ENCODE results near the gene POLD4. TPM values are rescaled to one million over a fixed set of nuclear protein-coding genes. Genes with fewer than 3 reads are reported as not detected.

The POLD4 gene
- total and polyA plus RNA-seq, 2 donors (not counting 3 experiments of a cell fraction or from before 2014, with no cell fraction given), result 50.1 to 204 TPM

GRCh38 chr11:67400251-67400941 is 47.0 kb upstream of the POLD4 start:
- no TSS peak for BruUV-seq (replicated peaks)
- Histone ChIP-seq H3K4me3 (replicated peaks in 1 of 3; ENCODE audit: insufficient read depth in 1 of 3, low read depth in 1 of 3, low read length in 3 of 3) (peak overlapping the region; percentile 79 to 89 (median 89)), H3K79me2 (ENCODE audit: control insufficient read depth, insufficient read depth, low read length) (peaks cover 19% of the 10 kb centered on the region), H3K4me1 (ENCODE audit: control insufficient read depth, extremely low read depth, insufficient read depth, low read length) (peaks cover 19% of the 10 kb centered on the region), H3K9ac (replicated peaks; ENCODE audit: extremely low read depth, insufficient read depth, low read length) (peak overlapping the region; percentile 89), H4K20me1 (replicated peaks; ENCODE audit: control insufficient read depth, extremely low read depth, insufficient read depth, low read length) (no peaks in the 10 kb centered on the region), H2AFZ (ENCODE audit: low read depth, low read length) (no peak overlapping the region), H3K27me3 (ENCODE audit: control insufficient read depth in 2 of 2, insufficient read depth in 2 of 2, low read length in 2 of 2) (no peaks in the 10 kb centered on the region), H3K9me3 (replicated peaks; ENCODE audit: control insufficient read depth, insufficient read depth, low read length) (no peaks in the 10 kb centered on the region), H3K27ac (ENCODE audit: insufficient read depth, low read depth, low read length) (no peak overlapping the region), H3K9me1 (replicated peaks; ENCODE audit: control insufficient read depth, extremely low read depth, insufficient read depth, low read length) (no peaks in the 10 kb centered on the region), H3K4me2 (ENCODE audit: insufficient read depth, low read length) (peak overlapping the region; percentile 73), H3K36me3 (ENCODE audit: control insufficient read depth in 2 of 2, extremely low read depth in 1 of 2, insufficient read depth in 2 of 2, low read length in 2 of 2) (peaks cover 6 to 25% of the 10 kb centered on the region in 2 experiments)
- TF ChIP-seq POLR2A (IDR thresholded peaks at IDR 0.05; ENCODE audit: low read depth, low read length) (no peak), FOS (IDR thresholded peaks at IDR 0.05; ENCODE audit: borderline replicate concordance, insufficient read depth, low read length) (no peak), POLR2AphosphoS5 (IDR thresholded peaks at IDR 0.05; ENCODE audit: insufficient read depth, low read depth, low read length) (no peak), MAX (IDR thresholded peaks at IDR 0.05; ENCODE audit: insufficient read depth, insufficient read length) (no peak), MYC (IDR thresholded peaks at IDR 0.05; ENCODE audit: low read depth, low read length) (no peak), EZH2 (IDR thresholded peaks at IDR 0.05; ENCODE audit: borderline replicate concordance, low read depth, low read length, severe bottlenecking) (no peak), GATA2 (IDR thresholded peaks at IDR 0.05; ENCODE audit: insufficient read depth, insufficient read length, low read depth, low read length) (no peak), JUN (IDR thresholded peaks at IDR 0.05; ENCODE audit: borderline replicate concordance, insufficient read depth, insufficient read length, low read depth) (no peak)
- TF ChIP-seq, protein P1, sequence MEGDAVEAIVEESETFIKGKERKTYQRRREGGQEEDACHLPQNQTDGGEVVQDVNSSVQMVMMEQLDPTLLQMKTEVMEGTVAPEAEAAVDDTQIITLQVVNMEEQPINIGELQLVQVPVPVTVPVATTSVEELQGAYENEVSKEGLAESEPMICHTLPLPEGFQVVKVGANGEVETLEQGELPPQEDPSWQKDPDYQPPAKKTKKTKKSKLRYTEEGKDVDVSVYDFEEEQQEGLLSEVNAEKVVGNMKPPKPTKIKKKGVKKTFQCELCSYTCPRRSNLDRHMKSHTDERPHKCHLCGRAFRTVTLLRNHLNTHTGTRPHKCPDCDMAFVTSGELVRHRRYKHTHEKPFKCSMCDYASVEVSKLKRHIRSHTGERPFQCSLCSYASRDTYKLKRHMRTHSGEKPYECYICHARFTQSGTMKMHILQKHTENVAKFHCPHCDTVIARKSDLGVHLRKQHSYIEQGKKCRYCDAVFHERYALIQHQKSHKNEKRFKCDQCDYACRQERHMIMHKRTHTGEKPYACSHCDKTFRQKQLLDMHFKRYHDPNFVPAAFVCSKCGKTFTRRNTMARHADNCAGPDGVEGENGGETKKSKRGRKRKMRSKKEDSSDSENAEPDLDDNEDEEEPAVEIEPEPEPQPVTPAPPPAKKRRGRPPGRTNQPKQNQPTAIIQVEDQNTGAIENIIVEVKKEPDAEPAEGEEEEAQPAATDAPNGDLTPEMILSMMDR (IDR thresholded peaks at IDR 0.05; ENCODE audit: extremely low read depth in 1 of 2, insufficient read depth in 1 of 2, low read depth in 1 of 2, low read length in 2 of 2), result no peak
- ChIA-PET CTCF (interaction anchor here (1.0 to 4.2 kb wide), 17 partner anchors 8 to 105 kb away, joined by 3 to 32 read pairs (median 11); partner anchors contain the start of genes AIP, PITPNM1, RAD9A and RPS6KB2), POLR2A (no interaction called here)
- no peak for DNase-seq (ENCODE audit: low read depth, low spot score)
- intact Hi-C loops (cut with micrococcal nuclease), result no loop called here
- dilution Hi-C loops (cut with MboI; ENCODE audit: extremely low pct_ligation_motif_present, low sequenced_read_pairs), result no loop called here
- no peak for FAIRE-seq
